ENCODE measurements around the gene AGPAT2. TPM values are rescaled to one million over a fixed set of nuclear protein-coding genes. Genes with fewer than 3 reads are reported as not detected.

Gene AGPAT2
- total and polyA plus RNA-seq, 2 donors (not counting 1 experiment from before 2014, with no cell fraction given) = 25.1 to 43.3 TPM

- no peaks in the 10 kb centered on the region for H3K79me2 ChIP-seq (ENCODE audit: control insufficient read depth, insufficient read depth, low read length)
- TF ChIP-seq EZH2 (IDR thresholded peaks at IDR 0.05; ENCODE audit: low read length, missing control alignments) = no peak
- no peak overlapping the region for H2AFZ ChIP-seq (ENCODE audit: low read length)
- no peak overlapping the region for H3K4me3 ChIP-seq (replicated peaks in 1 of 4; ENCODE audit: control extremely low read depth in 1 of 4, insufficient read depth in 1 of 4, low read depth in 3 of 4, low read length in 4 of 4)
- no peaks in the 10 kb centered on the region for H4K20me1 ChIP-seq (ENCODE audit: control insufficient read depth, extremely low read depth, insufficient read depth, low read length)
- DNase-seq (ENCODE audit: low read depth in 2 of 2) = no peak
- H3K9ac ChIP-seq (ENCODE audit: insufficient read depth, low read length) = no peak overlapping the region
- H3K4me1 ChIP-seq (ENCODE audit: control insufficient read depth, extremely low read depth, insufficient read depth, low read length) = no peaks in the 10 kb centered on the region
- peaks cover 3% of the 10 kb centered on the region for H3K27me3 ChIP-seq (ENCODE audit: control insufficient read depth, insufficient read depth, low read length)
- H3K9me3 ChIP-seq (ENCODE audit: control insufficient read depth, insufficient read depth, low read depth, low read length) = no peaks in the 10 kb centered on the region
- no peaks in the 10 kb centered on the region for H3K36me3 ChIP-seq (ENCODE audit: control insufficient read depth, insufficient read depth, low read length)
- no peak overlapping the region for H3K27ac ChIP-seq (ENCODE audit: insufficient read depth, low read length)
- H3K4me2 ChIP-seq (ENCODE audit: extremely low read depth, insufficient read depth, low read length) = no peak overlapping the region
Measured at GRCh38 chr9:136653323-136654079, 33.8 kb downstream of the AGPAT2 start.

DNA sequence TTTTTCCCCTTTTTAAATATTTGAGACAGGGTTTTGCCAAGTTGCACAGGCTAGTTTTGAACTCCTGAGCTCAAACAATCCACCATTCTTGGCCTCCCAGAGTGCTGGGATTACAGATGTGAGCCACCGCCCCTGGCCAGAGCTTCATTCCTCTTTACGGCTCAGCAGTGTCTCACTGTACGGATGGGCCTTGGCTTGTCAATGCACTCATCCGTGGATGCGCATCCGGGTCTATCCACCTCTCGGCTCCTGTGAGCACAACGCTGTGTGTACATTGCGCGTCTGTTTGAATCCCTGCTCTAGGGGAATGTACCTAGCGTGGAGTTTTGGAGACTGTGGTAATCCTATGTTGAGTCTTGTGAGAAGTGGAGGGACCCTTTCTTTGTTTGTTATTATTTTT, 35.4 kb downstream of the AGPAT2 start:
- no peaks in the 10 kb centered on the region for H3K79me2 ChIP-seq (ENCODE audit: control insufficient read depth, insufficient read depth, low read length)
- H3K27me3 ChIP-seq (ENCODE audit: control insufficient read depth, insufficient read depth, low read length) = no peaks in the 10 kb centered on the region
- H3K9me3 ChIP-seq (ENCODE audit: control insufficient read depth, insufficient read depth, low read depth, low read length) = no peaks in the 10 kb centered on the region
- H3K36me3 ChIP-seq (ENCODE audit: control insufficient read depth, insufficient read depth, low read length) = no peaks in the 10 kb centered on the region
- no peaks in the 10 kb centered on the region for H3K4me1 ChIP-seq (ENCODE audit: control insufficient read depth, extremely low read depth, insufficient read depth, low read length)
- no peak overlapping the region for H3K4me3 ChIP-seq (replicated peaks in 1 of 4; ENCODE audit: control extremely low read depth in 1 of 4, insufficient read depth in 1 of 4, low read depth in 3 of 4, low read length in 4 of 4)
- no peak overlapping the region for H3K4me2 ChIP-seq (ENCODE audit: extremely low read depth, insufficient read depth, low read length)
- no peak overlapping the region for H3K9ac ChIP-seq (ENCODE audit: insufficient read depth, low read length)
- no peak overlapping the region for H3K27ac ChIP-seq (ENCODE audit: insufficient read depth, low read length)
- H4K20me1 ChIP-seq (ENCODE audit: control insufficient read depth, extremely low read depth, insufficient read depth, low read length) = no peaks in the 10 kb centered on the region
- DNase-seq (ENCODE audit: low read depth in 2 of 2) = no peak
- TF ChIP-seq, protein P1, sequence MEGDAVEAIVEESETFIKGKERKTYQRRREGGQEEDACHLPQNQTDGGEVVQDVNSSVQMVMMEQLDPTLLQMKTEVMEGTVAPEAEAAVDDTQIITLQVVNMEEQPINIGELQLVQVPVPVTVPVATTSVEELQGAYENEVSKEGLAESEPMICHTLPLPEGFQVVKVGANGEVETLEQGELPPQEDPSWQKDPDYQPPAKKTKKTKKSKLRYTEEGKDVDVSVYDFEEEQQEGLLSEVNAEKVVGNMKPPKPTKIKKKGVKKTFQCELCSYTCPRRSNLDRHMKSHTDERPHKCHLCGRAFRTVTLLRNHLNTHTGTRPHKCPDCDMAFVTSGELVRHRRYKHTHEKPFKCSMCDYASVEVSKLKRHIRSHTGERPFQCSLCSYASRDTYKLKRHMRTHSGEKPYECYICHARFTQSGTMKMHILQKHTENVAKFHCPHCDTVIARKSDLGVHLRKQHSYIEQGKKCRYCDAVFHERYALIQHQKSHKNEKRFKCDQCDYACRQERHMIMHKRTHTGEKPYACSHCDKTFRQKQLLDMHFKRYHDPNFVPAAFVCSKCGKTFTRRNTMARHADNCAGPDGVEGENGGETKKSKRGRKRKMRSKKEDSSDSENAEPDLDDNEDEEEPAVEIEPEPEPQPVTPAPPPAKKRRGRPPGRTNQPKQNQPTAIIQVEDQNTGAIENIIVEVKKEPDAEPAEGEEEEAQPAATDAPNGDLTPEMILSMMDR (conservative IDR thresholded peaks at IDR 0.05 in 1 of 2, IDR thresholded peaks at IDR 0.05 in 1 of 2; ENCODE audit: low read depth in 1 of 2, low read length in 2 of 2) = no peak
- TF ChIP-seq EZH2 (IDR thresholded peaks at IDR 0.05; ENCODE audit: low read length, missing control alignments) = no peak
- no peak overlapping the region for H2AFZ ChIP-seq (ENCODE audit: low read length)

- no peak for TF ChIP-seq EZH2 (IDR thresholded peaks at IDR 0.05; ENCODE audit: low read length, missing control alignments)
- TF ChIP-seq, protein P1 (conservative IDR thresholded peaks at IDR 0.05 in 1 of 2, IDR thresholded peaks at IDR 0.05 in 1 of 2; ENCODE audit: low read depth in 1 of 2, low read length in 2 of 2) = no peak
- no peaks in the 10 kb centered on the region for H3K36me3 ChIP-seq (ENCODE audit: control insufficient read depth, insufficient read depth, low read length)
- no peaks in the 10 kb centered on the region for H3K79me2 ChIP-seq (ENCODE audit: control insufficient read depth, insufficient read depth, low read length)
- H3K4me1 ChIP-seq (ENCODE audit: control insufficient read depth, extremely low read depth, insufficient read depth, low read length) = no peaks in the 10 kb centered on the region
- no peak overlapping the region for H3K4me2 ChIP-seq (ENCODE audit: extremely low read depth, insufficient read depth, low read length)
- H3K4me3 ChIP-seq (replicated peaks in 1 of 4; ENCODE audit: control extremely low read depth in 1 of 4, insufficient read depth in 1 of 4, low read depth in 3 of 4, low read length in 4 of 4) = no peak overlapping the region
- no peaks in the 10 kb centered on the region for H3K27me3 ChIP-seq (ENCODE audit: control insufficient read depth, insufficient read depth, low read length)
- no peak overlapping the region for H2AFZ ChIP-seq (ENCODE audit: low read length)
- H3K9ac ChIP-seq (ENCODE audit: insufficient read depth, low read length) = no peak overlapping the region
- no peaks in the 10 kb centered on the region for H4K20me1 ChIP-seq (ENCODE audit: control insufficient read depth, extremely low read depth, insufficient read depth, low read length)
- H3K27ac ChIP-seq (ENCODE audit: insufficient read depth, low read length) = no peak overlapping the region
- DNase-seq (ENCODE audit: low read depth in 2 of 2) = no peak
- no peaks in the 10 kb centered on the region for H3K9me3 ChIP-seq (ENCODE audit: control insufficient read depth, insufficient read depth, low read depth, low read length)
Measured at GRCh38 chr9:136650648-136651047, 36.6 kb downstream of the AGPAT2 start.

All from fibroblast of lung (primary cell).